Fibroblast of mammary gland (primary cell): ENCODE results near the gene ANGEL1.

Experiments used
- DNase-seq: peaks from one replicate; pipeline ENCODE4 v3.0.0-alpha.2; 2010; ENCODE audit warnings: low read depth
- H3K4me3 ChIP-seq: 2 replicates; pipeline ENCODE4 v1.5.1; 2011; ENCODE audit warnings: low read depth, mild to moderate bottlenecking, low read length, moderate library complexity; ENCODE audit not compliant: control insufficient read depth
- CTCF ChIP-seq: conservative IDR thresholded peaks from 2 replicates; pipeline ENCODE4 v1.5.1; 2011; ENCODE audit warnings: low read depth, low read length, inconsistent platforms; ENCODE audit not compliant: control insufficient read depth, insufficient read depth

The ANGEL1 gene

GRCh38 chr14:76844223-76844622 is 31.5 kb upstream of the ANGEL1 start:
- peak; percentile 61 for DNase-seq
- TF ChIP-seq CTCF, result no peak
- H3K4me3 ChIP-seq, result no peak overlapping the region

- TF ChIP-seq CTCF, result no peak
- DNase-seq, result no peak
- no peak overlapping the region for H3K4me3 ChIP-seq
Observed at GRCh38 chr14:76842414-76842813, 29.7 kb upstream of the ANGEL1 start.

- H3K4me3 ChIP-seq, result no peak overlapping the region
- no peak for DNase-seq
- TF ChIP-seq CTCF, result no peak
Observed at GRCh38 chr14:76837524-76837923, 24.8 kb upstream of the ANGEL1 start.

GRCh38 chr14:76836029-76836630 is 23.4 kb upstream of the ANGEL1 start:
- DNase-seq, result no peak
- no peak for TF ChIP-seq CTCF
- H3K4me3 ChIP-seq, result no peak overlapping the region

- DNase-seq, result no peak
- no peak overlapping the region for H3K4me3 ChIP-seq
- no peak for TF ChIP-seq CTCF
Observed at GRCh38 chr14:76834241-76834661, 21.6 kb upstream of the ANGEL1 start.

- DNase-seq, result no peak
- no peak overlapping the region for H3K4me3 ChIP-seq
- no peak for TF ChIP-seq CTCF
Observed at GRCh38 chr14:76833011-76833410, 20.3 kb upstream of the ANGEL1 start.

GRCh38 chr14:76832503-76832988 is 19.9 kb upstream of the ANGEL1 start:
- peak; percentile 44 for DNase-seq
- TF ChIP-seq CTCF, result no peak
- H3K4me3 ChIP-seq, result no peak overlapping the region
